ENCODE results near the gene SLIT1. TPM values are rescaled to one million over a fixed set of nuclear protein-coding genes. Genes with fewer than 3 reads are reported as not detected.

Gene SLIT1
- total RNA-seq, 1 donor from 2014 or later: 25.5 TPM

DNA sequence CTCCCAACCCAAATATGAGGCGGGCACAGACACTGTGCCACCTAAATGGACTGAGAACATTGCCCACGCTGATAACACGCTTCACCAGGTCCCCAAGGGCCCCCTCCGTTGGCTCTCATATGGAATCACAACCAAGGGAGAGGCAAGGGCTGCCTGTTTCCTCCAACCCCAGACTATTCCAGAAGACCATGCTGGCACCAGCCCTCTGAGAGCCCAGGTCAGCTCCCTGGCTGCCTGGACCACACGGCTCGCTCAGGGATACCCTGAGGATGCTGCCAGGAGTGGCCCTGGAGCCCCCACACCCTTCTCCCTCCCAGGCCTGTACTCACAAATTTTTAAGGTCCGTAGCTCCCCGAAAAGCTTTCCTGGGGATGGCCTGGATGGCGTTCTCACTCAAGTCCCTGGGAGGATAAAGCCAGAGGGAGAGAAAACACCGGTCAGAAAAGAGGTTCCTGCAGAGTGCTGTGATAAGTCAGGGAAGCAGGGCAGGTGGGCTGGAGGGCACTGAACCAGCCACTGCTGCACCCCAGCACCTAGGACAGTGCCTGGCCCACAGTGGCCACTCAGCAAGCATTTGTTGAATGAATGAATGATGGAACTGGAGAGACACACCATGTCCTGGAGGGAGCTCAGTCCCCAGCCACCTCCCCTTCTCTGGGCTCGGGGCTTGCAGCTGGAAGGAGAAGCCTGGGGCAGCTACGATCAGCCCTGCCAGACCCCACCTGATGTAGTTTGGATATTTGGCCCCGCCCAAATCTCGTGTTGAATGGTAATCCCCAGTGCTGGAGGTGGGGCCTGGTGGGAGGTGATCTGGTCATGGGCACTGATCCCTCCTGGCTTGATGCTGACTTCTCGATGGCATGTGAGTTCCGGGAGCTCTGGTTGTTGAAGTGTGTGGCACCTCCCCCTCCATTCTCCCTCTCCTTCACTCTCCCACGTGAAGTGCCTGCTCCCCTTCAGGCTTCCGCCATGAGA lies 119.8 kb downstream of the SLIT1 start:
- Mint-ChIP-seq H3K9me3 (ENCODE audit: low read depth) (no peaks in the 10 kb centered on the region), H3K36me3 (ENCODE audit: insufficient read depth) (no peaks in the 10 kb centered on the region), H3K4me3 (ENCODE audit: low read depth) (no peak overlapping the region), H3K4me1 (ENCODE audit: low read depth) (peaks cover 2% of the 10 kb centered on the region), H3K27ac (no peak overlapping the region), H3K27me3 (peaks cover 6% of the 10 kb centered on the region)
- no peak for DNase-seq (ENCODE audit: low spot score, unreplicated experiment)
- TF ChIP-seq, protein P1, sequence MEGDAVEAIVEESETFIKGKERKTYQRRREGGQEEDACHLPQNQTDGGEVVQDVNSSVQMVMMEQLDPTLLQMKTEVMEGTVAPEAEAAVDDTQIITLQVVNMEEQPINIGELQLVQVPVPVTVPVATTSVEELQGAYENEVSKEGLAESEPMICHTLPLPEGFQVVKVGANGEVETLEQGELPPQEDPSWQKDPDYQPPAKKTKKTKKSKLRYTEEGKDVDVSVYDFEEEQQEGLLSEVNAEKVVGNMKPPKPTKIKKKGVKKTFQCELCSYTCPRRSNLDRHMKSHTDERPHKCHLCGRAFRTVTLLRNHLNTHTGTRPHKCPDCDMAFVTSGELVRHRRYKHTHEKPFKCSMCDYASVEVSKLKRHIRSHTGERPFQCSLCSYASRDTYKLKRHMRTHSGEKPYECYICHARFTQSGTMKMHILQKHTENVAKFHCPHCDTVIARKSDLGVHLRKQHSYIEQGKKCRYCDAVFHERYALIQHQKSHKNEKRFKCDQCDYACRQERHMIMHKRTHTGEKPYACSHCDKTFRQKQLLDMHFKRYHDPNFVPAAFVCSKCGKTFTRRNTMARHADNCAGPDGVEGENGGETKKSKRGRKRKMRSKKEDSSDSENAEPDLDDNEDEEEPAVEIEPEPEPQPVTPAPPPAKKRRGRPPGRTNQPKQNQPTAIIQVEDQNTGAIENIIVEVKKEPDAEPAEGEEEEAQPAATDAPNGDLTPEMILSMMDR (IDR thresholded peaks at IDR 0.05; ENCODE audit: unreplicated experiment): no peak

GRCh38 chr10:97065128-97065527 lies 120.6 kb downstream of the SLIT1 start:
- Mint-ChIP-seq H3K36me3 (ENCODE audit: insufficient read depth) (no peaks in the 10 kb centered on the region), H3K9me3 (ENCODE audit: low read depth) (no peaks in the 10 kb centered on the region), H3K27me3 (peaks cover 6% of the 10 kb centered on the region), H3K4me1 (ENCODE audit: low read depth) (peaks cover 2% of the 10 kb centered on the region), H3K4me3 (ENCODE audit: low read depth) (no peak overlapping the region), H3K27ac (no peak overlapping the region)
- TF ChIP-seq, protein P1 (IDR thresholded peaks at IDR 0.05; ENCODE audit: unreplicated experiment): no peak
- no peak for DNase-seq (ENCODE audit: low spot score, unreplicated experiment)

DNA sequence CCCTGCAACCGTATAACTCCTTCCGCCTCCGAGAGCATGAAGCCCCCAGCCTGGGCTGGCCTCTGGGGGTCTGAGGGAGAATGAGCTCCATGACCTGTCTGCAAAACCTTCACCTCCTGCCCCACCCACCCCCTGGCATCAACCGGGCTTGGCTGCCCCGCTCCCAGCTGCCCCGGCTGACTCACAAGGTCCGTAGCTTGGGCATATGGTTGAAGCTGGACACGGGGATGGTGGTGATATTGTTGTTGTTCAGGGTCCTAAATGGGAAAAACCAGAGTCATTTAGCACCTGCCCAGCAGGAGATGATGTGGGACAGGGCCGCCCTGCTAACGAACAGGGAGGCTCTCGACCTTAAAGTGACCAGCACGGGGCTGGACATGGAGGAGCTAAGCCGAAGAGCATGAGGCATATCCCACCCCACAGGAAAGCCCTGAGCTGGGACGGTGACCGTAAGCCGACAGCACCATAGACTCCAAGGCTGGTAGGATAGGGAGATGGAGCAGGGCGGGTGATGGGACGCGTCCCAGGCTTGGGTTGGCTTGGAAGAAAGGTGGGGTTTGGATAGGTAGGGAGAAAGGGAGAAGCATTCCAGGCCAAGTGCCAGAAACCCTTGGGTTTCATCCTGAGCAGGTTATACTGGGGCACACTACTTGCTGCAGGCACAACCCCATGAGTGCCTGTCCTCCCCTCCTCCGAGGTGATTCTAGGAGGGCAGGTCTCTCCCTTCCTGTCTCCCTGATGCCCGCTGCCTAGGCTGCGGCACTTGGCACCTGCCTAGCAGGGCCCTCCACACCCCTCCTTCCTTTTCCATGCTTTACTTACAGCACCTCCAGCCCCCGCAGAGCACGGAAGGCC lies 121.5 kb downstream of the SLIT1 start:
- DNase-seq (ENCODE audit: low spot score, unreplicated experiment): no peak
- Mint-ChIP-seq H3K27ac (no peak overlapping the region), H3K9me3 (ENCODE audit: low read depth) (no peaks in the 10 kb centered on the region)

GRCh38 chr10:97063271-97063982 lies 122.3 kb downstream of the SLIT1 start:
- H3K27ac Mint-ChIP-seq: no peak overlapping the region
- no peaks in the 10 kb centered on the region for H3K9me3 Mint-ChIP-seq (ENCODE audit: low read depth)
- no peaks in the 10 kb centered on the region for H3K27me3 Mint-ChIP-seq
- no peaks in the 10 kb centered on the region for H3K36me3 Mint-ChIP-seq (ENCODE audit: insufficient read depth)
- H3K4me1 Mint-ChIP-seq (ENCODE audit: low read depth): peaks cover 2% of the 10 kb centered on the region
- H3K4me3 Mint-ChIP-seq (ENCODE audit: low read depth): no peak overlapping the region
- TF ChIP-seq, protein P1 (IDR thresholded peaks at IDR 0.05; ENCODE audit: unreplicated experiment): no peak
- no peak for DNase-seq (ENCODE audit: low spot score, unreplicated experiment)

More for the DNA sequence above, 121.5 kb downstream of the SLIT1 start:
- H3K4me1 Mint-ChIP-seq (ENCODE audit: low read depth): peaks cover 2% of the 10 kb centered on the region
- TF ChIP-seq, protein P1 (IDR thresholded peaks at IDR 0.05; ENCODE audit: unreplicated experiment): no peak
- H3K4me3 Mint-ChIP-seq (ENCODE audit: low read depth): no peak overlapping the region
- H3K27me3 Mint-ChIP-seq: peaks cover under 1% of the 10 kb centered on the region
- no peaks in the 10 kb centered on the region for H3K36me3 Mint-ChIP-seq (ENCODE audit: insufficient read depth)
